ENCODE measurements around the gene PLXDC1. TPM values are rescaled to one million over a fixed set of nuclear protein-coding genes. Genes with fewer than 3 reads are reported as not detected.

Gene PLXDC1
- total RNA-seq, 3 donors from 2014 or later: 2.4 to 10.9 (median 5.6) TPM

DNA sequence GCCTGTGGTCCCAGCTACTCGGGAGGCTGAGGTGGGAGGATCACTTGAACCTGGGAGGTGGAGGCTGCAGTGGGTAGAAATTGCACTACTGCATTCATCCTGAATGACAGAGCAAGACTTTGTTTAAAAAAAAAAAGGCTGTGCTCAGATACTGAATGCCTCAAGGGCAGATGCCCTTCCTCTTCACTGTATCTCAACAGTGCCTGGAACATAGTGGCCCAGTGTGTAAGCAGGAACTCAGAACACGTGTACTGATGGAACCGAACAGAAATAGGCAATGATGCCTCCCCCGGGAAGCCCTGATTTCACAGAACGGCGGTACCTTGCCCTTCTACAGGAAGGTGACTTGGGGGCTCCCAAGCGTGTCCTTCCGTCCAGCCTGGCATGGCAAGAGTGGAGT is 46.8 kb downstream of the PLXDC1 start:
- Histone ChIP-seq H3K4me1 (ENCODE audit: low read depth) (no peaks in the 10 kb centered on the region), H3K4me3 (no peak overlapping the region), H3K9me3 (no peaks in the 10 kb centered on the region), H3K36me3 (ENCODE audit: low read depth) (no peaks in the 10 kb centered on the region)
- intact Hi-C loops (cut with DNase I, micrococcal nuclease): no loop called here
- no peak for DNase-seq
- ATAC-seq: no peak
- TF ChIP-seq, protein P1, sequence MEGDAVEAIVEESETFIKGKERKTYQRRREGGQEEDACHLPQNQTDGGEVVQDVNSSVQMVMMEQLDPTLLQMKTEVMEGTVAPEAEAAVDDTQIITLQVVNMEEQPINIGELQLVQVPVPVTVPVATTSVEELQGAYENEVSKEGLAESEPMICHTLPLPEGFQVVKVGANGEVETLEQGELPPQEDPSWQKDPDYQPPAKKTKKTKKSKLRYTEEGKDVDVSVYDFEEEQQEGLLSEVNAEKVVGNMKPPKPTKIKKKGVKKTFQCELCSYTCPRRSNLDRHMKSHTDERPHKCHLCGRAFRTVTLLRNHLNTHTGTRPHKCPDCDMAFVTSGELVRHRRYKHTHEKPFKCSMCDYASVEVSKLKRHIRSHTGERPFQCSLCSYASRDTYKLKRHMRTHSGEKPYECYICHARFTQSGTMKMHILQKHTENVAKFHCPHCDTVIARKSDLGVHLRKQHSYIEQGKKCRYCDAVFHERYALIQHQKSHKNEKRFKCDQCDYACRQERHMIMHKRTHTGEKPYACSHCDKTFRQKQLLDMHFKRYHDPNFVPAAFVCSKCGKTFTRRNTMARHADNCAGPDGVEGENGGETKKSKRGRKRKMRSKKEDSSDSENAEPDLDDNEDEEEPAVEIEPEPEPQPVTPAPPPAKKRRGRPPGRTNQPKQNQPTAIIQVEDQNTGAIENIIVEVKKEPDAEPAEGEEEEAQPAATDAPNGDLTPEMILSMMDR (IDR thresholded peaks at IDR 0.05): no peak

DNA sequence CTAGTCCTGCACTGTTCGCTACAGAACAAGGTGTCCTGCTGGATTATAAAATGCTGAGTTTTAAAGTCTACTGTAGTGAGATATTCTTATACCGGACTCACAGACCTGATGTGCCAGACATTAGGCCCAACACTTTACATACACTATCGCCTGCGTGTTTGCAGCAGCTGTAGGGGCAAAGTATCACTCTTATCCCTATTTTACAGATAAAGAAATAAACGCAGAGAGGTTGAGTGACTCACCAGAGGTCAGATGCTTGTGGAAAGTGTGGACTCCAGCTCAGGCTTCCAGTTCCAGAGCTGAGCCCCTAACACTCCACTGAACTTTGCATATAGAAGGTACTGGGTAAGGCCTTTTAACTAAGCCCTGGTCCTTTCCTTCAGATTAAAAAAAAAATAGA is 47.4 kb downstream of the PLXDC1 start:
- ATAC-seq: no peak
- Histone ChIP-seq H3K4me1 (ENCODE audit: low read depth) (no peaks in the 10 kb centered on the region), H3K9me3 (no peaks in the 10 kb centered on the region), H3K36me3 (ENCODE audit: low read depth) (no peaks in the 10 kb centered on the region), H3K4me3 (no peak overlapping the region)
- intact Hi-C loops (cut with DNase I, micrococcal nuclease): no loop called here
- DNase-seq: no peak
- TF ChIP-seq, protein P1 (IDR thresholded peaks at IDR 0.05): no peak

DNA sequence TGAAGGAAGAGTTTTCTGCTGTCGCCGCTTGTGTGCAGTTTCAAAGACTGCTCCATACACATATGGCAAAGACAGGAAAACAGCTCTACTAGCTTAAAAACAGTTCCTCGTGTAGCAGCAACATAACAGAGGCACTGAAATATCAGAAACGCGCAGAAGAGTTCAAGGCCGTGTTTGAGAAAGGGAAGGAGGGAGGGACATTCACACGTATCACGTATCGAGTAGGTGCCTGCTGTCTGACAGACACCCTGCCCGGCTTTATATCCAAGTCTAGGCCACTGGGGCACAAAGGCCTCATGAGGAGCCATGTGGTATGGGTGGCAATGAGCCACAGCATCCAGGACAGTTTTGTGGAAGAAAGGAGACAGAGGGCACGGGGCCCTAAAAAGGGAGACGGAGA is 50.3 kb downstream of the PLXDC1 start:
- DNase-seq: no peak
- H3K9me3 ChIP-seq: no peaks in the 10 kb centered on the region
- no peaks in the 10 kb centered on the region for H3K4me1 ChIP-seq (ENCODE audit: low read depth)

DNA sequence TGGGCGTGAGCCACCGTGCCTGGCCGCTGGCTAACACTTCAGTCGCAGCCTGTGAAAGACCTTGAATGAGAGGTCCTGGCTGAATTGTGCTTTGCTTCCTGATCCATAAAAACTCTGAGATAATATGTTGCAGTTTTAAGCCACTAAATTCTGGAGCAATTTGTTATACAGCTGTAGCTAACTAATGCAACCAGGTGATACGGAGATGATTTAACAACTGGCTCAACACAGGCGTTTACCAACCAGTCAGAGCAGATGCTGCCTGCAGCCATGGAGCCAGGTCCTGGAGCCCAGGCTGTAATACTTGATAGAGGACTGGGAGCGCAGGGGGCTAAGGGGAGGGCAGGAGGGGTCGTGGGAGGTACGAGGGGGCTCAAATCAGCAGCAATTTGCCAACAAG is 50.9 kb downstream of the PLXDC1 start:
- intact Hi-C loops (cut with DNase I, micrococcal nuclease): no loop called here
- H3K36me3 ChIP-seq (ENCODE audit: low read depth): no peaks in the 10 kb centered on the region
- no peak overlapping the region for H3K4me3 ChIP-seq
- TF ChIP-seq, protein P1 (IDR thresholded peaks at IDR 0.05): no peak
- no peaks in the 10 kb centered on the region for H3K4me1 ChIP-seq (ENCODE audit: low read depth)
- H3K9me3 ChIP-seq: no peaks in the 10 kb centered on the region
- ATAC-seq (no peak), DNase-seq (no peak)

More for the DNA sequence above, 50.3 kb downstream of the PLXDC1 start:
- TF ChIP-seq, protein P1 (IDR thresholded peaks at IDR 0.05): no peak
- H3K36me3 ChIP-seq (ENCODE audit: low read depth): no peaks in the 10 kb centered on the region
- no peak overlapping the region for H3K4me3 ChIP-seq
- no peak for ATAC-seq
- intact Hi-C loops (cut with DNase I, micrococcal nuclease): no loop called here

DNA sequence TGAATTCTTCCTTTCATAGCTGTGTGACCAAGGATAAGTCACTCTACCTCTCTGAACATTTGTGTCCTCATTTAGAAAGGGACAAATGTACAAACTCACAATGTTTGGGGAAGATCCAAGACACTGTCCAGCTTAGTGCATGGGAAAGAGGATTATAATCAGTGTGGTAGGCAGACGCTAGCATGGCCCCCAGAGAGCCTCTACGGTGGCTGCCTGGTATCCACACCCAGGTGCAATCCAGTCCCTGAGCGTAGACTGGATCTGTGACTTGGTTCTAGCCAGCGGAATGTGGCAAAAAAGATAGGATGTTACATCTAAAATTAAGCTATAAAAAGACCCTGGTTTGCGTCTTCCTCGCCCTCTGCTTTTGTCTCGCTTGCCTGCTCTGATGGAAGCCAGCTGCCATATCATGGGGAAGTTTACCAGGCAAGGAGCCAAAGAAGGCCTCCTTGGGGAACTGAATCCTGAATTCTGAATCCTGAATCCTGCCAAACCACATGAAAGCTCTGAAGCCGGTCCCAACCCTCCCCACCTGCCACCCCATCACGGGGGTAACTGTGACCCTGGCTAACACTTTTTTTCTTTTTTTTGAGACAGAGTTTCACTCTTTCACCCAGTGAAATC is 51.7 kb downstream of the PLXDC1 start:
- TF ChIP-seq, protein P1 (IDR thresholded peaks at IDR 0.05): no peak

DNA sequence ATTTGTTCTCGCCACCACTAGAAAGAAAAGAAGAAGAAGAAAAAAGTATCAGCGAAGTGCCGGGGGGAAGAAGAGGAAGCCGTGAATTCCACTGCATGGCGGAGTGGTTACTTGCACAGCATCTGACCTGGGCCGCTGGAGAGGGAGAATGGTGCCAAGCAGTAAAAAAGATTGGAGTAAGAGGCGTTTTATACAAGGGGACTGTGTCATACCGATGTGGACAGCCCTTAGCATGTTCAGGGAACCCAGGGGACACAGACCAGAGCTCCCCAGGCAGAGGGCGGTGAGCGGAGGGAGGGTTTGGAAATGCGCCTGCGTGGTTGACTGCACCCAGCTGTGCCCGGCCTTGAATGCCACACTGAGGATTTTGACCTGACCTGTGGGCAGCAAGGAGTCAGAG is 52.8 kb downstream of the PLXDC1 start:
- Histone ChIP-seq H3K4me3 (no peak overlapping the region), H3K36me3 (ENCODE audit: low read depth) (no peaks in the 10 kb centered on the region), H3K9me3 (no peaks in the 10 kb centered on the region), H3K4me1 (ENCODE audit: low read depth) (no peaks in the 10 kb centered on the region)
- intact Hi-C loops (cut with DNase I, micrococcal nuclease): no loop called here
- ATAC-seq (no peak), DNase-seq (no peak)
- TF ChIP-seq, protein P1 (IDR thresholded peaks at IDR 0.05): no peak

More for the DNA sequence above, 51.7 kb downstream of the PLXDC1 start:
- H3K9me3 ChIP-seq: no peaks in the 10 kb centered on the region
- no peak for ATAC-seq
- no peaks in the 10 kb centered on the region for H3K36me3 ChIP-seq (ENCODE audit: low read depth)
- H3K4me3 ChIP-seq: no peak overlapping the region
- intact Hi-C loops (cut with DNase I, micrococcal nuclease): no loop called here
- DNase-seq: peak in 1 of 3 donors; percentile 58
- no peaks in the 10 kb centered on the region for H3K4me1 ChIP-seq (ENCODE audit: low read depth)
